SU-DHL-6 (cell line): ENCODE data around the gene QPCT.

Experiments
- H2AFZ ChIP-seq: fragments of 200-600 bp; sonication (generic); 2 replicates; pipeline ENCODE4 v1.6.1; 2014; ENCODE audit warnings: low read depth, mild to moderate bottlenecking, moderate library complexity, mixed read lengths, antibody characterized with exemption, low read length; ENCODE audit not compliant: severe bottlenecking
- H3F3A ChIP-seq: fragments of 200-600 bp; shearing (Covaris generic); 2 replicates; pipeline ENCODE4 v1.6.0; 2016; ENCODE audit warnings: antibody characterized with exemption, mild to moderate bottlenecking; ENCODE audit not compliant: insufficient read depth
- H3K27ac ChIP-seq: fragments of 200-600 bp; sonication (generic); 2 replicates; pipeline ENCODE4 v1.5.1; 2016; ENCODE audit warnings: low read depth, mild to moderate bottlenecking, low read length, moderate library complexity, mixed read lengths
- H3K27me3 ChIP-seq: fragments of 200-600 bp; sonication (generic), shearing (Covaris generic); 2 replicates; pipeline ENCODE4 v1.6.0; 2014; ENCODE audit warnings: mild to moderate bottlenecking, low read length
- H3K36me3 ChIP-seq: fragments of 200-600 bp; sonication (generic); 2 replicates; pipeline ENCODE4 v1.6.1; 2014; ENCODE audit warnings: mild to moderate bottlenecking, low read length, mixed read lengths
- H3K4me2 ChIP-seq: fragments of 300-600, 200-600 bp; shearing (Covaris generic), sonication (generic); 2 replicates; pipeline ENCODE4 v1.6.0; 2014; ENCODE audit warnings: low read length, low read depth, mild to moderate bottlenecking; ENCODE audit not compliant: poor library complexity, severe bottlenecking
- H3K4me3 ChIP-seq: fragments of 200-600 bp; sonication (generic); 2 replicates; pipeline ENCODE4 v1.5.1; 2014; ENCODE audit warnings: antibody characterized with exemption, low read length, mild to moderate bottlenecking, mixed read lengths; ENCODE audit not compliant: insufficient read depth, poor library complexity, severe bottlenecking
- H3K79me2 ChIP-seq: fragments of 200-600 bp; sonication (generic); 2 replicates; pipeline ENCODE4 v1.6.1; 2014; ENCODE audit warnings: mild to moderate bottlenecking, low read length, moderate library complexity; ENCODE audit not compliant: insufficient read depth
- H3K9ac ChIP-seq: fragments of 200-600 bp; sonication (generic); 2 replicates; pipeline ENCODE4 v1.7.0; 2014; ENCODE audit warnings: mild to moderate bottlenecking, low read length
- H3K9me2 ChIP-seq: fragments of 200-600 bp; sonication (generic); replicated peaks from 2 replicates; pipeline ENCODE4 v1.6.1; 2014; ENCODE audit warnings: low read length; ENCODE audit not compliant: insufficient read depth
- H3K9me3 ChIP-seq: fragments of 200-600 bp; sonication (generic); 2 replicates; pipeline ENCODE4 v1.6.1; 2014; ENCODE audit warnings: low read length, mixed read lengths; ENCODE audit not compliant: insufficient read depth
- H4K20me1 ChIP-seq: fragments of 200-600 bp; sonication (generic); 2 replicates; pipeline ENCODE4 v1.6.1; 2014; ENCODE audit warnings: low read depth, mild to moderate bottlenecking, antibody characterized with exemption, low read length, moderate library complexity, mixed read lengths
- CTCF ChIP-seq: fragments of 200-600 bp; sonication (generic); IDR thresholded peaks from one replicate; pipeline ENCODE4 v1.5.1; 2017; ENCODE audit warnings: antibody characterized with exemption, mild to moderate bottlenecking, low read length, moderate library complexity; ENCODE audit not compliant: insufficient read depth, poor library complexity, severe bottlenecking
- EZH2phosphoT487 ChIP-seq: fragments of 200-600 bp; sonication (generic), shearing (Covaris generic); conservative IDR thresholded peaks from 2 replicates; pipeline ENCODE4 v1.6.1; 2018; ENCODE audit warnings: mild to moderate bottlenecking, antibody characterized with exemption, low read length, moderate library complexity, mixed read lengths

Gene QPCT

GRCh38 chr2:37387148-37387835, 42.9 kb downstream of the QPCT start:
- no peak overlapping the region for H3K4me3 ChIP-seq
- TF ChIP-seq EZH2phosphoT487 (no peak), CTCF (no peak)
- H4K20me1 ChIP-seq: no peaks in the 10 kb centered on the region
- no peaks in the 10 kb centered on the region for H3K36me3 ChIP-seq
- H3F3A ChIP-seq: peaks cover 7% of the 10 kb centered on the region; the same call in 1 of the 2 replicates
- no peak overlapping the region for H2AFZ ChIP-seq
- no peak overlapping the region for H3K4me2 ChIP-seq
- no peaks in the 10 kb centered on the region for H3K9me3 ChIP-seq
- H3K79me2 ChIP-seq: no peaks in the 10 kb centered on the region
- H3K9ac ChIP-seq: no peak overlapping the region
- H3K27me3 ChIP-seq: no peaks in the 10 kb centered on the region
- H3K9me2 ChIP-seq: no peaks in the 10 kb centered on the region
- H3K27ac ChIP-seq: no peak overlapping the region

DNA sequence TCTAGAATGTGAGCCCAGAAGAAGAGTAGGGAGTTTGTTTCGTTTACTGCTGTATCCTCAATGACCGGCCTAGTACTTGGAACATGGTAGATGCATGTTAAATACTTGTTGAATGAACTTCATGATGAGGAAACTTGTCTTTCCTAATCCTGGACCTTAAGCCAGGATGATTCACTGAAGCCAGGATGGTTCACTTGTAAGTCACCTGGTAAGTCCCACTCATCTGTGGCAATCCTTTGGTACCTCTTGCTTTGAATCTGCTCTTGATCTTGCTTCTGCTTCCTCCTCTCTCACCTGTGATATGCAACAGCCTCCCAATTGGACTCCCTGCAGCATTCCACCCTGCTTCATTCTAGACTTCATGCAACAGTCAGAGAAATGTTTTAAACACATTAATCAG, 43.6 kb downstream of the QPCT start:
- Histone ChIP-seq H3K79me2 (no peaks in the 10 kb centered on the region), H3K4me2 (no peak overlapping the region), H3K4me3 (no peak overlapping the region), H3K9ac (no peak overlapping the region), H3K9me2 (no peaks in the 10 kb centered on the region), H3F3A (peaks cover 7% of the 10 kb centered on the region; the same call in 1 of the 2 replicates), H3K9me3 (no peaks in the 10 kb centered on the region), H3K27ac (no peak overlapping the region), H3K36me3 (no peaks in the 10 kb centered on the region), H3K27me3 (no peaks in the 10 kb centered on the region), H2AFZ (no peak overlapping the region), H4K20me1 (no peaks in the 10 kb centered on the region)
- TF ChIP-seq CTCF: no peak
- no peak for TF ChIP-seq EZH2phosphoT487

DNA sequence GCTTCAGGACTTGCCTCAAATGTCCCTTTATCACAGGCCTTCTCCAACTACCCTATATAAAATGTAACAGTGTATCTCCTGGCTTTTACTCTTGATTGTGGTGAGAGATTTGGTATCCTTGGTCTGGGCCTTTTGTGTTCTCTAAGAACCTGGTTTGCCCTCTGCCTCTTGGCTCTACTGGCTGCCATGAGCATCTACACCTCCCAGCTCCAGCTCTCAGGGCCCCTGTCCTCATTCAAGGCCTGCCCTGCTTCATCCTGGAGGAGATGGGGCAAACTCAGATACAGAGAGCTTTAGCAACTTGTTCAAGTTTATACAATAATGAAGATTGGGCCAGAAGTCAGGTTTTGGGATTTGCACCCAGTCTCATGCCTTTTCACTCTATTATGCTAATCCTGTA, 45.0 kb downstream of the QPCT start:
- Histone ChIP-seq H2AFZ (no peak overlapping the region), H3K9me2 (no peaks in the 10 kb centered on the region), H3K4me2 (peak overlapping the region; percentile 52), H4K20me1 (no peaks in the 10 kb centered on the region), H3K27me3 (no peaks in the 10 kb centered on the region), H3F3A (peaks cover 7% of the 10 kb centered on the region; the same call in 1 of the 2 replicates), H3K9ac (no peak overlapping the region; the same call in 1 of the 2 replicates), H3K79me2 (no peaks in the 10 kb centered on the region), H3K9me3 (no peaks in the 10 kb centered on the region), H3K4me3 (no peak overlapping the region), H3K27ac (peak overlapping the region; percentile 59; the same call in 1 of the 2 replicates), H3K36me3 (no peaks in the 10 kb centered on the region)
- no peak for TF ChIP-seq EZH2phosphoT487
- TF ChIP-seq CTCF: no peak
